SK-N-MC (cell line): ENCODE data around the gene RGS3.

Experiments
- EZH2 ChIP-seq: fragments of 200-600 bp; sonication (generic); IDR thresholded peaks from one replicate; pipeline ENCODE4 v1.6.1; 2017; ENCODE audit warnings: antibody characterized with exemption
- FOXP2 ChIP-seq: optimal IDR thresholded peaks from 2 replicates; pipeline ENCODE3; 2011; ENCODE audit warnings: mild to moderate bottlenecking, moderate library complexity; ENCODE audit not compliant: insufficient read depth; ENCODE audit errors: extremely low read length, control extremely low read depth
- POLR2AphosphoS5 ChIP-seq: IDR thresholded peaks from 2 replicates; pipeline ENCODE4 v1.6.1; 2012; ENCODE audit warnings: mild to moderate bottlenecking, low read depth, low read length, borderline replicate concordance

GRCh38 chr9:113525205-113525604 lies 61.7 kb downstream of the RGS3 start:
- TF ChIP-seq EZH2 (no peak), POLR2AphosphoS5 (no peak), FOXP2 (no peak)
